CD4-positive, alpha-beta T cell treated with Interleukin-12 subunit alpha and Interleukin-12 subunit beta, for 1 hour (primary cell): Measurements from ENCODE around the gene HECTD4.
"Not testable (repeated sequence)": the region's sequence is repeated elsewhere in the genome, so short reads cannot be mapped to it uniquely, and the experiment has no call there.

Source experiments
- DNase-seq: peaks from one replicate; pipeline ENCODE4 v3.0.0-alpha.2; 2020

The HECTD4 gene

GRCh38 chr12:112401903-112402498 lies 19.8 kb upstream of the HECTD4 start:
- DNase-seq: no peak

DNA sequence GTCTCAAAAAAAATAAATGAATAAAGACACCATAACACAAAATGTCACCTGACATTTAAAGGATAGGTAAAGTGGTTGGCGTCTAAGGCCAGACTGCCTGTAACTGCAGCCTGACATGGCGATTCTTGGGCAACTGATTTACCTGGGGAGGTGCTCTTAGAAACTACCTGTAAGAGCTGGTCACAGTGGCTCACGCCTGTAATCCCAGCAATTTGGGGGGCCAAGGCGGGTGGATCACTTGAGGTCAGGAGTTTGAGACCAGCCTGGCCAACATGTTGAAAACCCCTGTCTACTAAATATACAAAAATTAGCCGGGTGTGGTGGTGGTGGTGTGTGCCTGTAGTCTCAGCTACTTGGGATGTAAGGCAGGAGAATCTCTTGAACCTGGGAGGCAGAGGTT lies 18.8 kb upstream of the HECTD4 start:
- no peak for DNase-seq

GRCh38 chr12:112393328-112393727 lies 11.1 kb upstream of the HECTD4 start:
- no peak for DNase-seq

GRCh38 chr12:112389922-112390654 lies 7.9 kb upstream of the HECTD4 start:
- DNase-seq: not testable (repeated sequence)

DNA sequence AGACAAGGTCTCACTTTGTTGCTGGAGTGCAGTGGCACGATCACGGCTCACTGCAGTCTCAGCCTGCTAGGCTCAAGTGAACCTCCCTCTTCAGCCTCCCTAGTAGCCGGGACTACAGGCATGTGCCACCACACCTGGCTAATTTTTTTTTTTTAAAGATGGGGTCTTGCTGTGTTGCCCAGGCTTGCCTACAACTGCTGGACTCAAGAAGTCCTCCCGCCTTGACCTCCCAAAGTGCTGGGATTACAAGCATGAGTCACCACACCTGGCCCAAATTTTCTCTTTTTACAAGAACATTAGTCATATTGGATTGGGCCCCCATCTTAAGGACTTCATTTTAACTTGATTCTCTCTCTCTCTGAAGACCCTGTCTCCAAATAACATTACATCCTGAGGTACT lies 7.0 kb upstream of the HECTD4 start:
- no peak for DNase-seq

- no peak for DNase-seq
These were observed 4.5 kb upstream of the HECTD4 start for GRCh38 chr12:112386726-112387125.

DNA sequence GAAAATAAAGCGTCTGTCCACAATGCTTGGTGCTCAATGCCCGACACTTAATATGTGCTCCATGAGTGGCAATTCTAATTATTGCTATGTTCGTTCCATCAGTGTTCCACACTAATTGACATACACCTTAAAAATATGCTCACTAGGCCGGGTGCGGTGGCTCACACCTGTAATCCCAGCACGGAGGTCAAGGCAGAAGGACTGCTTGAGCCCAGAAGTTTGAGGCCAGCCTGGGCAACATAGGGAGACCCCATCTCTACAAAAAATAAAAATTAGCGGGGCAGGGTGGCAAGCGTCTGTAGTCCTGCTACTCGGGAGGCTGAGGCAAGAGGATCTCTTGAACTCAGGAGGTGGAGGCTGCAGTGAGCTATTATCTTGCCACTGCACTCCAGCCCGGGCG lies 635 bp upstream of the HECTD4 start:
- no peak for DNase-seq

- DNase-seq: peak; percentile 55
These were observed 787 bp downstream of the HECTD4 start for GRCh38 chr12:112381406-112381882.

GRCh38 chr12:112380663-112381405 lies 1.4 kb downstream of the HECTD4 start:
- no peak for DNase-seq

GRCh38 chr12:112375105-112375504 lies 7.1 kb downstream of the HECTD4 start:
- DNase-seq: no peak

GRCh38 chr12:112374166-112374740 lies 8.0 kb downstream of the HECTD4 start:
- no peak for DNase-seq

DNA sequence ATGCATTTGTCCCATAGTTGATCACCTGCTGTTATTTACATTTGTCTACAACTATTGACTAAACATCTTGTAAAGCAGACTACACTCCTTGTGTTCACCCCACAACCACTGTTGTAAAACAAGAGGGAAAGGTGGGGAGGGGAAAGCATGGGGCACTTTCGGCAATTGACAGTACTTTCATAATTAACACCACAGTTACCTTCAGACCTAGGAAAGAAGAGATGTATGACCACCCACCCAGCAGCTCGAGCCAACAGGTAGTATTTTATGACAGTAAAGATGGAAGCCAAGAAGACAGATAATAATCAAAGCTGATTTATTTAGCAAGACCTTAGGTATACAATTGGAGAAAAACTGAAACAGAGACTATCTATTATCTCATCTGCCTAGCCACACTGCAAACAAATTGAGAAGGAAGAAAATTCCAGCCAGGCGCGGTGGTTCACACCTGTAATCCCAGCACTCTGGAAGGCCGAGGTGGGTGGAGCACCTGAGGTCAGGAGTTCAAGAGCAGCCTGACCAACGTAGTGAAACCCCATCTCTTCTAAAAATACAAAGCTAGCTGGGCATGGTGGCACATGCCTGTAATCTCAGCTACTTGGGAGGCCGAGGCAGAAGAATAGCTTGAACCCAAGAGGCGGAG lies 11.2 kb downstream of the HECTD4 start:
- DNase-seq: no peak

- no peak for DNase-seq
These were observed 12.0 kb downstream of the HECTD4 start for GRCh38 chr12:112370199-112370598.

GRCh38 chr12:112368856-112369255 lies 13.4 kb downstream of the HECTD4 start:
- DNase-seq: no peak

DNA sequence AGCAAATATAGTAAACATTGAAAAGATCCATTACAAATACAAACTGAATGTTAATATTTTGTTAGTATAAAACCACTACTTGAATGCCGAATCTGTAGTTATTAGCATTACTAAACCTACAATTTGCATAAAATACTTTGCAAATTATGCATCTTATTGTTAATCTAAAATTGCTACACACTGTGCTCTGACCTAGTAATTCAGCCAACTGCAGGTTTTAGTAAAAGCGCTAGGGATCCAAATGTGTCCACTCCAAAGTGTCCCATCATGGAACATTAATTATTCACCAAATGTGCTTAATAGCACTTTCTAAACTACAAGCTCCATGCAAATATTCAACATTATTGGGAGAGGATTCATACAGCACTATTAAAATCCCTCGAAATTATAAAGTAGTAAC lies 14.3 kb downstream of the HECTD4 start:
- DNase-seq: no peak

GRCh38 chr12:112362310-112362709 lies 19.9 kb downstream of the HECTD4 start:
- no peak for DNase-seq

GRCh38 chr12:112361271-112361670 lies 21.0 kb downstream of the HECTD4 start:
- DNase-seq: no peak

- DNase-seq: no peak
These were observed 22.9 kb downstream of the HECTD4 start for GRCh38 chr12:112359290-112359689.

- DNase-seq: no peak
These were observed 25.0 kb downstream of the HECTD4 start for GRCh38 chr12:112357214-112357613.

GRCh38 chr12:112354399-112354798 lies 27.8 kb downstream of the HECTD4 start:
- no peak for DNase-seq

DNA sequence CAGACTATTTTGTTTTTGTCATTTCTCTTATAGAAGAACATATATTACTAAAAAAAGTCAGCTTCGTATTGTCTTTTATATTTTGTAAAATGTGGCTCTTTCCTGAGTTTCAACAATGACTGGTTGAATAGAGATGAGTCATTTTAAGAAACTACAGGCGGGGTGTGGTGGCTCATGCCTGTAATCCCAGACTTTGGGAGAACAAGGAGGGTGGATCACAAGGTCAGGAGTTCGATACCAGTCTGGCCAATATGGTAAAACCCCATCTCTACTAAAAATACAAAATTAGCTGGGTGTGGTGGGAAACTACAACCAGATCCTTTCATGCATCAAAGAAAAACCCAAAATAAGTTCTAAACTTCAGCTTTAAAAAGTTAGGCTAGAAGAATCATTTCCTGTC lies 28.8 kb downstream of the HECTD4 start:
- no peak for DNase-seq

GRCh38 chr12:112352921-112353320 lies 29.3 kb downstream of the HECTD4 start:
- DNase-seq: no peak
